Measurements from ENCODE around the gene USB1.

GRCh38 chr16:57962046-57962445, 39.2 kb upstream of the USB1 start:
- TF ChIP-seq POLR2A (IDR thresholded peaks at IDR 0.05; ENCODE audit: low read depth, low read length) (no peak), POLR2AphosphoS5 (IDR thresholded peaks at IDR 0.05; ENCODE audit: low read depth, low read length) (no peak)
